ENCODE measurements around the gene KIR3DL2. TPM values are rescaled to one million over a fixed set of nuclear protein-coding genes. Genes with fewer than 3 reads are reported as not detected.
"Not testable (repeated sequence)": the region's sequence is repeated elsewhere in the genome, so short reads cannot be mapped to it uniquely, and the experiment has no call there.

The KIR3DL2 gene
- total RNA-seq, 4 donors from 2014 or later, result not detected

DNA sequence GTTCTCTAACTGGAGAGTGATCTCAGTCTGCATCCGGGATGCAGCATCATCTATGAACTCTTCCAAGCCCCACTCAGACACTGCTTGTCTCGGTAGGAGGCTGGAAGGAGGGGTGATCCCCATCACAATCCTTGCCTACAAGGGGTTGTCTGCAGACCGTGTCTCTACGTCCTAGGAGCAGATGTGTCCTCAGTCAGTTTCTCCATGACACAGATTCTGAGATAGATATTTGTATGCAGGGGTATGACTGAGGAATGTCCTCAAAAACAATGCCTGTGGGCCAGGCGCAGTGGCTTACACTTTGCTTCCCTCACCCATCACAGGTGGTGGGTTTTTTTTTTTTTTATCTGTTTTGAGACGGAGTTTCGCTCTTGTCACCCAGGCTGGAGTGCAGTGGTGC, 56.6 kb downstream of the KIR3DL2 start:
- Histone ChIP-seq H3K4me3 (no peak overlapping the region), H3K4me1 (no peaks in the 10 kb centered on the region), H3K27me3 (peaks cover 7% of the 10 kb centered on the region), H3K36me3 (no peaks in the 10 kb centered on the region), H3K9me3 (no peaks in the 10 kb centered on the region), H3K27ac (no peak overlapping the region)
- WGBS, result 73% methylated on average over 7 of the region's 7 CpGs
- TF ChIP-seq POLR2A (IDR thresholded peaks at IDR 0.05), result no peak
- TF ChIP-seq, protein P1, sequence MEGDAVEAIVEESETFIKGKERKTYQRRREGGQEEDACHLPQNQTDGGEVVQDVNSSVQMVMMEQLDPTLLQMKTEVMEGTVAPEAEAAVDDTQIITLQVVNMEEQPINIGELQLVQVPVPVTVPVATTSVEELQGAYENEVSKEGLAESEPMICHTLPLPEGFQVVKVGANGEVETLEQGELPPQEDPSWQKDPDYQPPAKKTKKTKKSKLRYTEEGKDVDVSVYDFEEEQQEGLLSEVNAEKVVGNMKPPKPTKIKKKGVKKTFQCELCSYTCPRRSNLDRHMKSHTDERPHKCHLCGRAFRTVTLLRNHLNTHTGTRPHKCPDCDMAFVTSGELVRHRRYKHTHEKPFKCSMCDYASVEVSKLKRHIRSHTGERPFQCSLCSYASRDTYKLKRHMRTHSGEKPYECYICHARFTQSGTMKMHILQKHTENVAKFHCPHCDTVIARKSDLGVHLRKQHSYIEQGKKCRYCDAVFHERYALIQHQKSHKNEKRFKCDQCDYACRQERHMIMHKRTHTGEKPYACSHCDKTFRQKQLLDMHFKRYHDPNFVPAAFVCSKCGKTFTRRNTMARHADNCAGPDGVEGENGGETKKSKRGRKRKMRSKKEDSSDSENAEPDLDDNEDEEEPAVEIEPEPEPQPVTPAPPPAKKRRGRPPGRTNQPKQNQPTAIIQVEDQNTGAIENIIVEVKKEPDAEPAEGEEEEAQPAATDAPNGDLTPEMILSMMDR (IDR thresholded peaks at IDR 0.05), result no peak
- DNase-seq (ENCODE audit: low spot score in 2 of 2), result no peak

DNA sequence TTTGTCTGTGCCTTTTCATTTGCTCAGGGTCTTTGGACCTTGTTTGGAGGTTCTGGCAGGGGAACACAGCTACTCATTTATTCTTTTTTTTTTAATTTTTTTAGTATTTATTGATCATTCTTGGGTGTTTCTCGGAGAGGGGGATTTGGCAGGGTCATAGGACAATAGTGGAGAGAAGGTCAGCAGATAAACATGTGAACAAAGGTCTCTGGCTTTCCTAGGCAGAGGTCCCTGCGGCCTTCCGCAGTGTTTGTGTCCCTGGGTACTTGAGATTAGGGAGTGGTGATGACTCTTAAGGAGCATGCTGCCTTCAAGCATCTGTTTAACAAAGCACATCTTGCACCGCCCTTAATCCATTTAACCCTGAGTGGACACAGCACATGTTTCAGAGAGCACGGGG, 57.7 kb downstream of the KIR3DL2 start:
- H3K4me3 ChIP-seq; H3K9me3 ChIP-seq; DNase-seq (ENCODE audit: low spot score in 2 of 2); H3K27ac ChIP-seq; H3K36me3 ChIP-seq; H3K27me3 ChIP-seq; H3K4me1 ChIP-seq: not testable (repeated sequence)
- WGBS, result 77% methylated on average over 5 of the region's 5 CpGs

Other genes starting within 250 kb of the KIR3DL2 start
- gene LILRB1, start 220.0 kb upstream of the KIR3DL2 start, total RNA-seq, result not detected
- gene LILRB4, start 187.5 kb upstream of the KIR3DL2 start, total RNA-seq, result 1 to 10 TPM in 1 of 4 donors, under 1 TPM in 2, not detected in 1; 0.38 to 3.2 (median 0.86) TPM
- not detected for gene KIR3DL3, start 126.0 kb upstream of the KIR3DL2 start, total RNA-seq
- not detected for gene KIR2DL3, start 111.9 kb upstream of the KIR3DL2 start, total RNA-seq
- gene KIR2DL1, start 80.7 kb upstream of the KIR3DL2 start, total RNA-seq, result under 1 TPM in 1 of 4 donors, not detected in 3; 0.64 TPM
- under 1 TPM in 2 of 4 donors, not detected in 2; 0.83 to 0.85 TPM for gene KIR2DL4, start 46.8 kb upstream of the KIR3DL2 start, total RNA-seq
- gene KIR3DL1, start 34.0 kb upstream of the KIR3DL2 start, total RNA-seq, result not detected
- not detected for gene KIR2DS4, start 17.8 kb upstream of the KIR3DL2 start, total RNA-seq
- under 1 TPM in 1 of 4 donors, not detected in 3; 0.87 TPM for gene FCAR, start 23.8 kb downstream of the KIR3DL2 start, total RNA-seq
- gene NCR1, start 55.7 kb downstream of the KIR3DL2 start, total RNA-seq, result not detected
- not detected for gene NLRP7, start 97.1 kb downstream of the KIR3DL2 start, total RNA-seq
- gene NLRP2, start 115.9 kb downstream of the KIR3DL2 start, total RNA-seq, result 10 to 100 TPM in 1 of 4 donors, 1 to 10 TPM in 3; 3.5 to 10.2 (median 7.3) TPM
- gene GP6, start 187.8 kb downstream of the KIR3DL2 start, total RNA-seq, result 1 to 10 TPM in 2 of 4 donors, under 1 TPM in 1, not detected in 1; 0.42 to 2.6 (median 1.7) TPM
- 100 to 1,000 TPM in 2 of 4 donors, 10 to 100 TPM in 2; 70.6 to 225 (median 108) TPM for gene RDH13, start 212.7 kb downstream of the KIR3DL2 start, total RNA-seq
- 100 to 1,000 TPM; 243 to 384 (median 304) TPM for gene EPS8L1, start 225.4 kb downstream of the KIR3DL2 start, total RNA-seq